Testis (tissue), 2 donors: ENCODE measurements around the gene MGAT5.

Experiments used
- POLR2A ChIP-seq: fragments of 450-650 bp; IDR thresholded peaks from one replicate; pipeline ENCODE4 v1.6.1; 2017; ENCODE audit warnings: antibody characterized with exemption, mild to moderate bottlenecking, moderate library complexity
- TF ChIP-seq, protein P1 (sequence below), 3 experiments: fragments of 450-650 bp in 2 of 3; fragments of 200-600 bp in 1 of 3; sonication (generic) in 1 of 3; IDR thresholded peaks; one replicate each; pipeline ENCODE4 v1.5.1; 2016 to 2019; ENCODE audit warnings: antibody characterized with exemption in 3 of 3, mild to moderate bottlenecking in 2 of 3, moderate library complexity in 1 of 3

DNA sequence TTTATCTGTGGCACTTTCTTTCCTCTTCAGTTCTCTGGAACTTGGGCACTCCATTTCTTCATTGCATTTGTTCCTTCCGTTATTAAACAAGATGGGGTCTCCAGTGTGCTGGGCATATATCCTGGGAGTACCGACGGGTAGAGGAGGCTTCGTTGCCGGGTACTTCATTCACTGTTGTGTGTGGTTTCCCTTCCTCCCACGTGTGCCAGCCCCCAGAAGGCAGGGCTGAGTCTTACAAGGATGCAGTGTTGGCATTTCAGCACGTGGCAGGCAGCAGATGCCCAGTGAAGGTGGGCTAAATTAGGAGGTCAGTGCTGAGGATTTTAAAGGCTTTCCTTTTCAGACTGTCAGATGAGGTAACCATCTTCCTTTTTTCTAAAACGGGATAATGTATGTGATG is 58.6 kb downstream of the MGAT5 start:
- TF ChIP-seq POLR2A = no peak
- TF ChIP-seq, protein P1, sequence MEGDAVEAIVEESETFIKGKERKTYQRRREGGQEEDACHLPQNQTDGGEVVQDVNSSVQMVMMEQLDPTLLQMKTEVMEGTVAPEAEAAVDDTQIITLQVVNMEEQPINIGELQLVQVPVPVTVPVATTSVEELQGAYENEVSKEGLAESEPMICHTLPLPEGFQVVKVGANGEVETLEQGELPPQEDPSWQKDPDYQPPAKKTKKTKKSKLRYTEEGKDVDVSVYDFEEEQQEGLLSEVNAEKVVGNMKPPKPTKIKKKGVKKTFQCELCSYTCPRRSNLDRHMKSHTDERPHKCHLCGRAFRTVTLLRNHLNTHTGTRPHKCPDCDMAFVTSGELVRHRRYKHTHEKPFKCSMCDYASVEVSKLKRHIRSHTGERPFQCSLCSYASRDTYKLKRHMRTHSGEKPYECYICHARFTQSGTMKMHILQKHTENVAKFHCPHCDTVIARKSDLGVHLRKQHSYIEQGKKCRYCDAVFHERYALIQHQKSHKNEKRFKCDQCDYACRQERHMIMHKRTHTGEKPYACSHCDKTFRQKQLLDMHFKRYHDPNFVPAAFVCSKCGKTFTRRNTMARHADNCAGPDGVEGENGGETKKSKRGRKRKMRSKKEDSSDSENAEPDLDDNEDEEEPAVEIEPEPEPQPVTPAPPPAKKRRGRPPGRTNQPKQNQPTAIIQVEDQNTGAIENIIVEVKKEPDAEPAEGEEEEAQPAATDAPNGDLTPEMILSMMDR (IDR thresholded peaks at IDR 0.05) = no peak
